Activated CD8-positive, alpha-beta memory T cell treated with anti-CD3 and anti-CD28 coated beads, Interleukin-2, amount 10 ng/mL, durations not matched to agents 7 days and 5 days (primary cell): Measurements from ENCODE around the gene CEP112. TPM values are rescaled to one million over a fixed set of nuclear protein-coding genes. Genes with fewer than 3 reads are reported as not detected.

ENCODE experiments used
- ATAC-seq: fragments of 150-1000 bp; cut with Tn5 transposase; one replicate; pipeline ENCODE4 v1.10.0; 2021; ENCODE audit warnings: moderate library complexity
- CTCF ChIA-PET: fragments of 350-600 bp; sonication (Branson Sonifier 250); formaldehyde crosslinking; loops from one replicate; lab custom pipeline; 2021; ENCODE audit warnings: antibody characterized with exemption; lab: Charles Lee
- DNase-seq: peaks from one replicate; pipeline ENCODE4 v3.0.0-alpha.2; 2020
- H3K27ac Mint-ChIP-seq: one replicate; pipeline ENCODE4 v1.8.0; 2021; ENCODE audit warnings: mild to moderate bottlenecking, mixed read lengths
- H3K27me3 Mint-ChIP-seq: one replicate; pipeline ENCODE4 v1.8.0; 2021; ENCODE audit warnings: mixed read lengths
- H3K36me3 Mint-ChIP-seq: one replicate; pipeline ENCODE4 v1.8.0; 2021; ENCODE audit warnings: mild to moderate bottlenecking, mixed read lengths
- H3K4me1 Mint-ChIP-seq: one replicate; pipeline ENCODE4 v1.8.0; 2021; ENCODE audit warnings: mixed read lengths
- H3K4me3 Mint-ChIP-seq: one replicate; pipeline ENCODE4 v1.8.0; 2021; ENCODE audit warnings: mild to moderate bottlenecking, moderate library complexity, mixed read lengths
- H3K9me3 Mint-ChIP-seq: one replicate; pipeline ENCODE4 v1.8.0; 2022; ENCODE audit warnings: low read depth, mixed read lengths
- total RNA-seq, 2 experiments: library from RNA; stranded (reverse); gene quantifications; one replicate each; pipeline ENCODE4 v1.2.3, GENCODE V29; 2021

Gene CEP112
- total RNA-seq, 2 experiments from 2014 or later, result 3.1 to 5.0 TPM

DNA sequence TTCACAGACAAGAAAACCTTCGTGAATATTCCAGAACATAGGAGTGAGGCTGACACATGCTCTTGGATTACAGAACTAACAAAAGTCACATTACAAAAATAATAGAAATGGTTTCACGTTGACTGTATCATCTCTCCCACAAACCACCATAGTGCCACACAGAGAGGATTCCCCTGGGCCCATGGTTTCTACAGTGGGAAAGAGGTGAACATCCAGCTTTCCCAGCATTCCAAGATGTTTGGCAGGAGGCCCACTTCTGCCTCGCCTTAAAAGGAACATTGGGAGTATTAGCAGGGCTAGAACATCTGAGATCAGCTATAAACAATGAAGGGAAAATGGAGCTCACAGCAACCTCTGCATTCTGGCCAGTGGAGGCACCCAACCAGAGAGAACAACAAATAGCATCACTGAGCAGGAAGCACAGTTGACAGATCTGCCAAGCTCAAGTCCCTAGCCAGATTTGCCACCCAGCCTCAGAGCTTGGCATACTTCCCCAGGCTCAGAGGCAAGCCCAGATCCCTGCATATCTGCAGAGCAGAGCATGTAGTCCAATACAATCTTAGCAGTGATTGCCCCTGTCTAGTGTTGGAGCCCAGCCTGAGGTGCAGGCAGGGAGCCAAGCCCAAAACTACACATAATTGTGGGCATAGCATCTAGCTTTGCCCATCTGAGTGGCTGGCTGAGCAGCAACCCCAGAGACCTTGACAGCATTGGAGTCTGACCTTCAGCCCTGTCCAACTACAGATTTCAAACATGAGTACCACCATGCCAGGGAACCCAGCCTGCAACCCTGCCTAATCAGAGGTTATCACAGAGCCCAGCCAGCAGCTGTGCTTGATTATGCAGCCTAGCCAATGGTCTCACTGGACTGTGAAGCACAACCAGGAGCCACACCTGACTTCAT is 260.4 kb downstream of the CEP112 start:
- no peak overlapping the region for H3K4me3 Mint-ChIP-seq
- DNase-seq, result no peak
- CTCF ChIA-PET, result no interaction called here
- no peak overlapping the region for H3K27ac Mint-ChIP-seq
- ATAC-seq, result no peak
- H3K9me3 Mint-ChIP-seq, result peaks cover 8% of the 10 kb centered on the region
- H3K36me3 Mint-ChIP-seq, result peaks cover 4% of the 10 kb centered on the region
- peaks cover 4% of the 10 kb centered on the region for H3K27me3 Mint-ChIP-seq
- H3K4me1 Mint-ChIP-seq, result no peaks in the 10 kb centered on the region

DNA sequence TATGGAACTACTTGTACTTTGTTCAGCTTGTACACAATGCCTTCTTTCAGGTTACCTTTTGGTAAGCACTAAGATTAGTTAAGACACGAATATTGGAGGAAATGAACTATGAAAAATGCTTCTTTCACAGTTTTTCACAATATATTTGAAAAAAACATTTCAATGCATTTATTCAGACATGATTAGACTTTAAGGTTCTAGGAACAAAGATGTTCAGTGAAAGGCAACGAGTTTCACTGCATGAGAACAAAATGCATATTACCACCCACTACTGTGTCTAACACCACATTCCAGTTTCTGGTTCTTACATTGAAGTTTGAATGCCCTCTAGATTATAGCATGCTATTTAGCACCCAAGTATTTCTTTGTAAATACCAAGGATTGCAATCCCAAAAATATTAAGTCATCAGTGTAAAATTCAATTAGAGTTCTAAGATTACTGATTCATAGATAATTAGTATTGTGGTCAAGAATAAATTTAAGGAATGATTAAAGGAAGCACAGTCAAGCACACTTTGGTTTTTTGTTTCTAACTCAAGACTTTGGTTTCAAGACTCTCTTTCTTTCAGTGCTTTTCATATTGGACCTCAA is 261.7 kb downstream of the CEP112 start:
- peaks cover 4% of the 10 kb centered on the region for H3K36me3 Mint-ChIP-seq
- no peak overlapping the region for H3K27ac Mint-ChIP-seq
- H3K9me3 Mint-ChIP-seq, result peaks cover 6% of the 10 kb centered on the region
- ATAC-seq, result no peak
- no peak overlapping the region for H3K4me3 Mint-ChIP-seq
- H3K27me3 Mint-ChIP-seq, result peaks cover 4% of the 10 kb centered on the region
- DNase-seq, result no peak
- CTCF ChIA-PET, result no interaction called here
- H3K4me1 Mint-ChIP-seq, result no peaks in the 10 kb centered on the region

DNA sequence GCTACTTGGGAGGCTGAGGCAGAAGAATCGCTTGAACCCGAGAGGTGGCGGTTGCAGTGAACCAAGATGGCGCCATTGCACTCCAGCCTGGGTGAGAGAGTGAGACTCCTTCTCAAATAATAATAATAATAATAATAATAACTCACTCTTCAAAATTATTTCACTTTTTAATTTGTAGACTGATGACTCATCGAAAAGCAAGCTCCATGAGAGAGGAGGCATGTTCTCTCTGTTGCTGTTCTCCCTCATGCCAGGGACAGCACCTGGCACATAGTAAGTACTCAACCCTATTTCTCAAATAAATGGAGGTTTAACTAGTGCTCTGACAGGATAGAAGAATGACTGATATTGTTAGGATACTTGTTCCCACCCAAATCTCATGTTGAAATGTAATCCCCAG is 265.3 kb downstream of the CEP112 start:
- peaks cover 2% of the 10 kb centered on the region for H3K36me3 Mint-ChIP-seq
- no peak for DNase-seq
- no peak overlapping the region for H3K4me3 Mint-ChIP-seq
- no peak for ATAC-seq
- H3K9me3 Mint-ChIP-seq, result no peaks in the 10 kb centered on the region
- no peaks in the 10 kb centered on the region for H3K4me1 Mint-ChIP-seq
- H3K27ac Mint-ChIP-seq, result no peak overlapping the region
- H3K27me3 Mint-ChIP-seq, result no peaks in the 10 kb centered on the region
- CTCF ChIA-PET, result interaction anchor here (1.4 kb wide), 1 partner anchor 12 kb away, joined by 3 read pairs; no protein-coding TSS in a partner anchor

DNA sequence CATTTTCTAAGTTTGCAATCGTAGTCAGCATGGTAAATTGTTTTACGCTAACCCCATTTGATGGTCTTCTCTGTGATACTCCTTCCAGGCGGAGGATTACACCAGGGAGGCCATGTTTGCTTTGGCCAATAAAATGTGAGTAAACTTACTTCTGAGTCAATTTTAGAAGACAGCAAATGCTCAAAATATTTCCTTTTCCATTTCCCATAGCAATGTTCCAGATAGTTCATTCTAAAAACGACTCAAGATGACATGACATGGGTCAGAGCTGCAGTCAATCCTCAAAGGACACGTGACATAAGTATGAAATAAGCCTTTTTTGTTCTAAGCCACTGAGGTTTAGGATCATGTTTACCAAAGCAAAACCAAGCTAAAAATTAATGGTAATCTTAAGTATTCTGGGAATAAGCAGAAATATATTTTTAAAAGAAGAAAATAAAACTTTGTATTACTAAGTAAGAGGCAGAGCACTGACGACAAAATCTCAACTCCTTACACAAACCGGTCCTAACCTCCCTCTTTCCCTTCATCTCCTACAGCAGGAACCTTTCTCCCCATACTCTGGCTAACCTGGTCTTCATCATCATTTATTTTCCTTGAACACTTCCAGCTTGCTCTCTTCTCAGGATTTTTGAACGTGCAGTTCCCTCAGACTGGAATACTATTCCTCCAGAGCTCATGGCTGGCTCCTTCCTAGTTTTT is 266.2 kb downstream of the CEP112 start:
- no peaks in the 10 kb centered on the region for H3K9me3 Mint-ChIP-seq
- DNase-seq, result no peak
- peaks cover 2% of the 10 kb centered on the region for H3K36me3 Mint-ChIP-seq
- no peak for ATAC-seq
- H3K27ac Mint-ChIP-seq, result no peak overlapping the region
- no peaks in the 10 kb centered on the region for H3K4me1 Mint-ChIP-seq
- H3K4me3 Mint-ChIP-seq, result no peak overlapping the region
- no peaks in the 10 kb centered on the region for H3K27me3 Mint-ChIP-seq
- CTCF ChIA-PET, result no interaction called here

DNA sequence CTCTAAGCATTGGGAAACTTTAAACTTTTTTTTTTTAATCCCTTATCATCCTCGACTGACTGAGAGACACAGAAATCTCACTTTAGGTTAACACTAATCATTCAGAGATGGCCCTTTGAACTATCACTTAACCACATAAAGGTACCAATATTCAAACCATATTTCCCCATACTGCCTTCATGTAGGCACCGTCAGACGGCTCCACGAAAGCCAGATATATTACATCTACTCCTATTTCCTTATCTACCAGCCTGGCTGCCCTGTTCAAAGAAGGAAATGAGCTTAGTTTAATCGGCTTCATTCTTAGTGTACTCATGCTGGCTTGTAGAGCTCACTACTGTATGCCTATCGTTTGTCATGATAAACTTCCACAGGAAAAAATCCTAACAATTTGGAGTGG is 270.9 kb downstream of the CEP112 start:
- ATAC-seq, result no peak
- CTCF ChIA-PET, result interaction anchor here (1.0 kb wide), 1 partner anchor 9 kb away, joined by 3 read pairs; no protein-coding TSS in a partner anchor

DNA sequence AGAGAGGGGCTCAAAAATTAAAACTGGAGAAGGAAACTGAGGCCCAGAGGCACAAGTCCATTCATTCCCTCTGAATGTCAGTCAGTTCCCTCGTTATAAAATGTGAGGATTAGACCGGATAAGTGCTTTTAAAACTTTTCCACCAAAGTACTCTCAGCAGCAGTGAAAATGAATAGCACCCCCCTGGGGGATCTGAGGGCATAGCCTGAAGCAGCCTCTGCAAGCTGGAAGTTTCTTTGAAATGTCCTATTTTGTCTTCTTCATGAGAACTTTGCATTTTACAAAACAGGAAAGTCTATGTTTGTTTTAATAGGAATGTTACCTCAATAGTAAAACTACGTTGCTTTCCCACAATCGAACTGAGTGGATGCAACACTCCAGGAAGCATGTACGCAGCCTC is 273.0 kb downstream of the CEP112 start:
- CTCF ChIA-PET, result no interaction called here

More for the DNA sequence above, 270.9 kb downstream of the CEP112 start:
- no peaks in the 10 kb centered on the region for H3K4me1 Mint-ChIP-seq
- no peaks in the 10 kb centered on the region for H3K9me3 Mint-ChIP-seq
- H3K4me3 Mint-ChIP-seq, result no peak overlapping the region
- H3K36me3 Mint-ChIP-seq, result peaks cover 2% of the 10 kb centered on the region
- H3K27me3 Mint-ChIP-seq, result no peaks in the 10 kb centered on the region
- no peak for DNase-seq
- no peak overlapping the region for H3K27ac Mint-ChIP-seq

DNA sequence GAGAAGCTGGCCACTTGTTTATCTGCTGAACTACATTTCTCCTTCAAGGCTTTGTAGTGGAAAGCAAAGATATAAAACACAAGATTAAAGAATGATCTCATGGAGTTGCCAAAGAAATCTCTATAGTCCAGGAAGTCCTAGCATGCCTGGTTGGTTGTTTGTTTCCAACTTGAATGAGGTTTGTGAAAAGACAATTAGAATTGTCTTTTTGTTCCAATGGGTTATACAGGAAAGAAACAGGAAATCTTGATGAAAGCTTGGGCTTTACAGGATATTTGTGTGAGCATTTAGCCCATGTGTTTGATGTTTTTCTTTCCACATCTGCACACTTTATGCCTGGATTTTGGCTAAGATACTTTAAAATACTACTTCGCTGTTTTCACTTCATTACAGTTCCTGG is 273.4 kb downstream of the CEP112 start:
- no peak for ATAC-seq
- CTCF ChIA-PET, result no interaction called here
- Mint-ChIP-seq H3K9me3 (peaks cover 8% of the 10 kb centered on the region), H3K27ac (no peak overlapping the region), H3K4me1 (peaks cover 13% of the 10 kb centered on the region), H3K4me3 (no peak overlapping the region), H3K27me3 (no peaks in the 10 kb centered on the region), H3K36me3 (peaks cover 8% of the 10 kb centered on the region)
- no peak for DNase-seq

More for the DNA sequence above, 273.0 kb downstream of the CEP112 start:
- DNase-seq (no peak), ATAC-seq (no peak)
- no peak overlapping the region for H3K27ac Mint-ChIP-seq
- peaks cover 8% of the 10 kb centered on the region for H3K36me3 Mint-ChIP-seq
- H3K27me3 Mint-ChIP-seq, result no peaks in the 10 kb centered on the region
- H3K9me3 Mint-ChIP-seq, result peaks cover 8% of the 10 kb centered on the region
- H3K4me3 Mint-ChIP-seq, result no peak overlapping the region
- peaks cover 13% of the 10 kb centered on the region for H3K4me1 Mint-ChIP-seq

DNA sequence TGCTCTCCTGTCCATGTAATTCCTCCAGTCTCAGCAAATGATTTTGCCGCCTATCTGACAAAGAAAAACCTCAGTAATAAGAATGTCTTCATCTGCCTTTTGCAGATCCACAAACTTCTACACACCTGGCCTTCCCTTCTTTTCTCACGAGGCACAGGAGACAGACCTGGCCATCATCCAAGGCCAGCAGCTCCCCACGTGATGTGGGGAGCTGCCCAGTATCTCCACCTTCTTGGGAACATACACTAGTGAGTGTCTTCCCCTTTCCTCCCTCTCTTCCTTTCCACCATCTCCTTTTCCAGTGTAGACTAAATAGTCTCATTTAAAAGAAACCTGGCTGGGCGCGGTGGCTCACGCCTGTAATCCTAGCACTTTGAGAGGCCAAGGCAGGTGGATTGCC is 274.4 kb downstream of the CEP112 start:
- H3K4me1 Mint-ChIP-seq, result peaks cover 13% of the 10 kb centered on the region
- CTCF ChIA-PET, result no interaction called here
- H3K27me3 Mint-ChIP-seq, result no peaks in the 10 kb centered on the region
- ATAC-seq (no peak), DNase-seq (no peak)
- H3K36me3 Mint-ChIP-seq, result peaks cover 8% of the 10 kb centered on the region
- peaks cover 8% of the 10 kb centered on the region for H3K9me3 Mint-ChIP-seq
- H3K4me3 Mint-ChIP-seq, result no peak overlapping the region
- no peak overlapping the region for H3K27ac Mint-ChIP-seq

DNA sequence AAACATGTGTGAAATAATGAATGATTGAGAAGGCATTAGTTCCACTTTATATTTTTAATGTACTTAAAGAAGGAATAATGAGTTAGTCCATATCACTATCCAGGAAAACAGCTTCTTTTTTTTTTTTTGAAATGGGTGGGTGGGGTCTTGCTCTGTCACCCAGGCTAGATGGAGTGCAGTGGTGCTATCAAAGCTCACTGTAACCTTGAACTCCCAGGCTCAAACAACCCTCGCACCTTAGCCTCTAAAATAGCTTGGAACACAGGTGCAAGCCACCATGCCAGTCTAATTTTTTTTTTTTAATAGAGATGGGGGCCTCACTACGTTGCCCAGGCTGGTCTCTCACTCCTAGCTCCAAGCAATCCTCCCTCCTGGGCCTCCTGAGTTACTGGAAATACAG is 275.5 kb downstream of the CEP112 start:
- Mint-ChIP-seq H3K4me3 (no peak overlapping the region), H3K36me3 (peaks cover 8% of the 10 kb centered on the region), H3K4me1 (peaks cover 13% of the 10 kb centered on the region), H3K27me3 (no peaks in the 10 kb centered on the region), H3K27ac (no peak overlapping the region), H3K9me3 (peaks cover 12% of the 10 kb centered on the region)
- DNase-seq (no peak), ATAC-seq (no peak)
- CTCF ChIA-PET, result no interaction called here

DNA sequence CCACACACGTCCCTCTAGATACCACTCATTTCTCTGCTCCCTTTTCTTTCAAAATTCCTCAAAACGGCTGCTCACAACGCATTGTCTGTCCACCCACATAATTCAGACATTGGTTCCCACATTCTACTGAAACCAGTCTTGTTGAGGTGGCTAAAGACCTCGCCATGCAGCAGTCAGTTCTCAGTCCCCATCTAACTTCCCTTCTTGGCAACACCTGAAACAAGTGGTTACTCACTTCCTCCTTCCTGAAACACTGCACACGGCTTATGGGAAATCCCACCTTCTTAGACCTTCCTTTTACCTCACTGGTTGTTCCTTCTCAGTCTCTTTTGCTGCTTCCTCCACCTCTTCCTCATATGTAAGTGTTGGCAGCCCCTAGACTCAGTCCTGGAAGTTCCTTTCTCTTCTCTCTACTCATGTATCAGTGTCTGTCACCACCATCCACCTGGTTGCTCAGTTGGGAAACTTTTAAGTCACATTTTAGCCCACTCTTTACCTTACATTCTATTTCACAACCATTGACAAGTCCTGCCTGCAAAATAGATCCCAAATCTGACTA is 277.1 kb downstream of the CEP112 start:
- Mint-ChIP-seq H3K27ac (no peak overlapping the region), H3K9me3 (peaks cover 21% of the 10 kb centered on the region), H3K4me1 (peaks cover 13% of the 10 kb centered on the region), H3K27me3 (no peaks in the 10 kb centered on the region), H3K36me3 (peaks cover 16% of the 10 kb centered on the region), H3K4me3 (no peak overlapping the region)
- ATAC-seq, result no peak
- CTCF ChIA-PET, result interaction anchor here (0.7 to 1.1 kb wide), 3 partner anchors 12 to 813 kb away, joined by 3 read pairs; no protein-coding TSS in a partner anchor
- no peak for DNase-seq

DNA sequence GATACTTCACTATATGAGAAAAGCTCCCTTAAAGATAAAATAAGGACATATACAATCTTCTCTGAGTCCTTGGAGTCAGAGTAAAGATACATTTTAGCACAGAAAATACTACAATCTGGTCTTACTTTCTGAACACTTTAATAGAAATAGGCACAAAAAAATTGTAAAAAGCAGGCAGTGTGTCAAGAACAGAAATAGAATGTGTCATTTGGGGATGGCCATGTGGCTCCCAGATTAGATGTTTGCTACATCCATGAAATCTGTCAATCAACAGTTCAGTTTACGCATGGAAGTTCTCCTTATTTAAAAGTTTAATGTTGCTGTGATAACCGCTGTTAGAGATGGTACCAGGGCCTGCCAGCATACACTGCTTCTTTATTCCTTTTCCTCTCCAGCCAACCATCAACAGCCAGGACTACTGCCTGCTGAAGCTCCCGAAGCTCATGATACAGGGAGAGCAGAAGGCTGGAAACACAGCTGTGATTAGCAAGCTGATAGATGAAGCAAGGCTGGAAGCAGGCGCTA is 278.5 kb downstream of the CEP112 start:
- Mint-ChIP-seq H3K4me3 (no peak overlapping the region), H3K27ac (no peak overlapping the region), H3K27me3 (no peaks in the 10 kb centered on the region), H3K9me3 (peaks cover 31% of the 10 kb centered on the region), H3K36me3 (peaks cover 16% of the 10 kb centered on the region), H3K4me1 (peaks cover 13% of the 10 kb centered on the region)
- CTCF ChIA-PET, result interaction anchor here (1.1 kb wide), 1 partner anchor 11 kb away, joined by 3 read pairs; no protein-coding TSS in a partner anchor
- DNase-seq, result no peak
- ATAC-seq, result no peak

DNA sequence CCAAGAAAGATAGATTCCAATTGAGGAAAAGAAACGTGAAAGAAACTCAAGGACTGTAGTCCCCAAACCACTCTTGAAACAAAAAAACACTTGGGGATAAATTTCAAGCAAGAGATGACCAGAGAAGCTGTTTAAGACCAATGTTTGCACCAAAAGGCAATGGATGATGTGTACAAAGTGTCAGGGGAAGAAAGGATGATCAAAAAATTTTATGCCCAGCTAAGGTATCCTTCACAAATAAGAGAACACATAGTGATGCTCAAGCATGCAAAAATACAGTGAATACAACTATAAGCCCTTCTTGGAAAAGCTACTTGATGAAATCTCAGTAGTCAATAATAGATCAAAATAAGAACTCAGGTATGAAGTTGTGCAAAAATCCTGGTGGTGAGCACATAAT is 281.1 kb downstream of the CEP112 start:
- no peak for ATAC-seq
- CTCF ChIA-PET, result no interaction called here
- peaks cover 30% of the 10 kb centered on the region for H3K9me3 Mint-ChIP-seq
- H3K27ac Mint-ChIP-seq, result no peak overlapping the region
- no peak overlapping the region for H3K4me3 Mint-ChIP-seq
- H3K27me3 Mint-ChIP-seq, result no peaks in the 10 kb centered on the region
- H3K36me3 Mint-ChIP-seq, result peaks cover 15% of the 10 kb centered on the region
- H3K4me1 Mint-ChIP-seq, result peaks cover 12% of the 10 kb centered on the region
- no peak for DNase-seq
